K562 (cell line): ENCODE results near the gene PCDHGA7. TPM values are rescaled to one million over a fixed set of nuclear protein-coding genes. Genes with fewer than 3 reads are reported as not detected.
A peak's percentile ranks its signal among the peaks of the same experiment; 100 is the strongest.

Experiments used
- ATAC-seq: fragments of 200-7000 bp; cut with Tn5 transposase; 3 replicates; pipeline ENCODE4 v1.9.1; 2020; ENCODE audit warnings: moderate library complexity
- BruUV-seq: library from RNA; stranded (reverse); fragments of 400-500 nt; replicated peaks from 2 replicates; lab custom pipeline; 2021; lab: Mats Ljungman, UMichigan
- CTCF ChIA-PET: fragments of 300-600 bp; formaldehyde crosslinking; extraction: SDS; loops from one replicate; lab custom pipeline; 2021; ENCODE audit warnings: low intra/inter-chr PET ratio; lab: Yijun Ruan, JAX
- POLR2A ChIA-PET: fragments of 300-600, 350-650 bp; sonication (Branson Sonifier 250); formaldehyde crosslinking; extraction: SDS; loops from one replicate; lab custom pipeline; 2021; ENCODE audit warnings: antibody characterized with exemption, inconsistent platforms; lab: Yijun Ruan, JAX
- DNase-seq, 4 experiments: peaks; one replicate each; pipeline versions ENCODE4 v3.0.0 to v3.0.0-alpha.2; 2011 to 2018; ENCODE audit warnings: low spot score in 3 of 4, mixed read lengths in 3 of 4; ENCODE audit errors: extremely low read depth in 1 of 4
- FAIRE-seq: peaks from 2 replicates; lab custom pipeline; 2011; peaks lifted over from hg19 to GRCh38; lab: Jason Lieb, UNC
- H2AFZ ChIP-seq: 2 replicates; pipeline ENCODE4 v1.6.0; 2011; ENCODE audit warnings: low read depth, low read length, control low read depth, inconsistent platforms
- H3K27ac ChIP-seq: fragments of 200-600 bp; 3 replicates; pipeline ENCODE4 v1.8.0; 2011; ENCODE audit warnings: low read depth, mild to moderate bottlenecking, control low read depth, inconsistent platforms, low read length, moderate library complexity, mixed read lengths; ENCODE audit errors: extremely low read depth
- H3K27me3 ChIP-seq, 2 experiments: fragments of 300-600 bp in 1 of 2; 2 replicates in 1 of 2; 3 replicates in 1 of 2; pipeline versions ENCODE4 v1.6.0 to v1.8.0; 2011; ENCODE audit warnings: inconsistent platforms in 2 of 2, low read length in 2 of 2, mild to moderate bottlenecking in 1 of 2, mixed read lengths in 1 of 2, moderate library complexity in 1 of 2; ENCODE audit not compliant: control insufficient read depth in 2 of 2, insufficient read depth in 2 of 2
- H3K36me3 ChIP-seq: fragments of 300-600 bp; 3 replicates; pipeline ENCODE4 v1.8.0; 2011; ENCODE audit warnings: mild to moderate bottlenecking, low read length, inconsistent platforms; ENCODE audit not compliant: control insufficient read depth, insufficient read depth
- H3K4me1 ChIP-seq, 2 experiments: fragments of 200-600 bp in 1 of 2; replicated peaks in 1 of 2; 2 replicates in 1 of 2; 3 replicates in 1 of 2; pipeline versions ENCODE4 v1.5.1 to v1.8.0; 2011; ENCODE audit warnings: inconsistent platforms in 2 of 2, low read length in 2 of 2, mild to moderate bottlenecking in 1 of 2, mixed read lengths in 1 of 2, moderate library complexity in 1 of 2; ENCODE audit not compliant: control insufficient read depth in 2 of 2, insufficient read depth in 2 of 2
- H3K4me2 ChIP-seq: 2 replicates; pipeline ENCODE4 v1.6.1; 2011; ENCODE audit warnings: low read length, control low read depth, inconsistent platforms, mixed read lengths; ENCODE audit not compliant: insufficient read depth
- H3K4me3 ChIP-seq: fragments of 200-600 bp; sonication (generic), shearing (Covaris generic); 2 replicates; pipeline ENCODE4 v1.5.1; 2016; ENCODE audit warnings: control low read depth, inconsistent platforms
- H3K79me2 ChIP-seq: fragments of 200-600 bp; 3 replicates; pipeline ENCODE4 v1.8.0; 2011; ENCODE audit warnings: low read length, inconsistent platforms; ENCODE audit not compliant: control insufficient read depth, insufficient read depth
- H3K9ac ChIP-seq, 2 experiments: 2 replicates each; pipeline versions ENCODE4 v1.6.0 to v1.6.1; 2011; ENCODE audit warnings: low read depth in 2 of 2, low read length in 2 of 2, control low read depth in 1 of 2, inconsistent platforms in 1 of 2, mild to moderate bottlenecking in 1 of 2, mixed read lengths in 1 of 2; ENCODE audit not compliant: insufficient read depth in 1 of 2
- H3K9me1 ChIP-seq: one replicate; pipeline ENCODE4 v1.6.0; 2011; ENCODE audit warnings: inconsistent platforms, mild to moderate bottlenecking, low read length, moderate library complexity; ENCODE audit not compliant: control insufficient read depth, insufficient read depth
- H3K9me3 ChIP-seq: replicated peaks from 2 replicates; pipeline ENCODE4 v1.5.1; 2011; ENCODE audit warnings: low read depth, low read length, inconsistent platforms; ENCODE audit not compliant: control insufficient read depth, insufficient read depth
- H4K20me1 ChIP-seq: replicated peaks from 2 replicates; pipeline ENCODE4 v1.6.1; 2011; ENCODE audit warnings: low read length, inconsistent platforms, mixed read lengths; ENCODE audit not compliant: control insufficient read depth, insufficient read depth
- FOSL1 ChIP-seq: fragments of 200-800 bp; sonication (Bioruptor generic); conservative IDR thresholded peaks from 2 replicates; pipeline ENCODE4 v1.6.1; 2016; ENCODE audit warnings: missing genetic modification characterization, missing compliant biosample characterization
- KAT8 ChIP-seq: fragments of 450-650 bp; IDR thresholded peaks from 2 replicates; pipeline ENCODE4 v1.6.1; 2016; ENCODE audit warnings: low read depth, mild to moderate bottlenecking
- NFE2 ChIP-seq: IDR thresholded peaks from 2 replicates; pipeline ENCODE4 v1.6.1; 2014; ENCODE audit warnings: antibody characterized with exemption, low read depth
- NR2C2 ChIP-seq, 2 experiments: fragments of 200-800 bp in 1 of 2; sonication (Bioruptor generic) in 1 of 2; sonication (generic) in 1 of 2; formaldehyde crosslinking in 1 of 2; IDR thresholded peaks; 2 replicates each; pipeline versions ENCODE4 v1.6.1 to v1.8.0; 2016 to 2022; ENCODE audit warnings: mild to moderate bottlenecking in 1 of 2, missing compliant biosample characterization in 1 of 2, missing genetic modification characterization in 1 of 2, missing genetic modification reagents in 1 of 2
- REST ChIP-seq, 2 experiments: fragments of 450-650 bp; formaldehyde crosslinking in 1 of 2; IDR thresholded peaks; 2 replicates each; pipeline versions ENCODE4 v1.4.0 to v1.6.1; 2014 to 2020; ENCODE audit warnings: mild to moderate bottlenecking in 2 of 2, borderline replicate concordance in 1 of 2, low read depth in 1 of 2
- SRF ChIP-seq, 2 experiments: fragments of 250-450, 450-650 bp in 1 of 2; sonication (Bioruptor Pico) in 1 of 2; sonication (generic) in 1 of 2; formaldehyde crosslinking; IDR thresholded peaks; 2 replicates each; pipeline versions ENCODE4 v1.5.0 to v1.5.1; 2020 to 2022; ENCODE audit warnings: mild to moderate bottlenecking in 1 of 2, missing genetic modification reagents in 1 of 2
- TBP ChIP-seq: optimal IDR thresholded peaks from 2 replicates; pipeline ENCODE3; 2011; ENCODE audit warnings: low read depth, low read length, improper control_type of control experiment
- ZNF133 ChIP-seq: fragments of 250-450 bp; sonication (Bioruptor Pico); IDR thresholded peaks from 2 replicates; pipeline ENCODE4 v1.4.0; 2020; ENCODE audit warnings: mild to moderate bottlenecking
- ZNF695 ChIP-seq: fragments of 450-650 bp; formaldehyde crosslinking; IDR thresholded peaks from 2 replicates; pipeline ENCODE4 v1.4.0; 2020; ENCODE audit warnings: mild to moderate bottlenecking, moderate library complexity
- WGBS: fragments of 100-300 bp; shearing (Covaris generic); methylation state at CpG from one replicate; pipeline ENCODE4 v1.1.6; 2016; ENCODE audit warnings: low coverage, mixed read lengths; ENCODE audit not compliant: insufficient coverage; ENCODE audit errors: missing lambda C conversion rate; 5-methylcytosine and 5-hydroxymethylcytosine counted together
- in situ Hi-C: fragments of 300-500 bp; cut with MboI; formaldehyde crosslinking; loops from 4 replicates; pipeline ENCODE4 v1.15.0; 2018; ENCODE audit warnings: inconsistent platforms, mixed read lengths
- intact Hi-C: fragments of 100-400 bp; cut with micrococcal nuclease; formaldehyde crosslinking; loops from 2 replicates; pipeline ENCODE4 v1.14.2; 2022
- polyA plus RNA-seq, 8 experiments: library from polyadenylated mRNA; depleted of rRNA in 4 of 8; stranded (reverse) in 5 of 8; unstranded in 3 of 8; fragments of >200 nt; fragmentation: Nextera tagmentation in 2 of 8; fragmentation: Illumina TruSeq in 1 of 8; extraction: Ambion mirVana in 2 of 8; extraction: Trizol in 1 of 8; gene quantifications; 2 replicates each; pipeline versions ENCODE4 v1.2.1 to v1.2.3, GENCODE V29; 2011 to 2014; ENCODE audit warnings: inconsistent platforms in 1 of 8, missing spikeins in 1 of 8
- total RNA-seq, 7 experiments: library from RNA; depleted of rRNA in 6 of 7; stranded (reverse); fragments of >200 nt in 6 of 7; fragmentation: Illumina TruSeq in 2 of 7; extraction: Trizol in 2 of 7; gene quantifications; 2 replicates each; pipeline versions ENCODE4 v1.2.1 to v1.2.3, GENCODE V29; 2011 to 2021; ENCODE audit warnings: low replicate concordance in 1 of 7
- TF ChIP-seq, protein P1 (sequence below): fragments of 450-650 bp; formaldehyde crosslinking; IDR thresholded peaks from 2 replicates; pipeline ENCODE4 v1.4.0; 2020; ENCODE audit warnings: mild to moderate bottlenecking, mixed read lengths

Gene PCDHGA7
- total and polyA plus RNA-seq, 9 of the 15 experiments (the other 6 are each of a cell fraction or from before 2014, with no cell fraction given): 0.03 to 0.11 (median 0.06) TPM; not detected in 5

DNA sequence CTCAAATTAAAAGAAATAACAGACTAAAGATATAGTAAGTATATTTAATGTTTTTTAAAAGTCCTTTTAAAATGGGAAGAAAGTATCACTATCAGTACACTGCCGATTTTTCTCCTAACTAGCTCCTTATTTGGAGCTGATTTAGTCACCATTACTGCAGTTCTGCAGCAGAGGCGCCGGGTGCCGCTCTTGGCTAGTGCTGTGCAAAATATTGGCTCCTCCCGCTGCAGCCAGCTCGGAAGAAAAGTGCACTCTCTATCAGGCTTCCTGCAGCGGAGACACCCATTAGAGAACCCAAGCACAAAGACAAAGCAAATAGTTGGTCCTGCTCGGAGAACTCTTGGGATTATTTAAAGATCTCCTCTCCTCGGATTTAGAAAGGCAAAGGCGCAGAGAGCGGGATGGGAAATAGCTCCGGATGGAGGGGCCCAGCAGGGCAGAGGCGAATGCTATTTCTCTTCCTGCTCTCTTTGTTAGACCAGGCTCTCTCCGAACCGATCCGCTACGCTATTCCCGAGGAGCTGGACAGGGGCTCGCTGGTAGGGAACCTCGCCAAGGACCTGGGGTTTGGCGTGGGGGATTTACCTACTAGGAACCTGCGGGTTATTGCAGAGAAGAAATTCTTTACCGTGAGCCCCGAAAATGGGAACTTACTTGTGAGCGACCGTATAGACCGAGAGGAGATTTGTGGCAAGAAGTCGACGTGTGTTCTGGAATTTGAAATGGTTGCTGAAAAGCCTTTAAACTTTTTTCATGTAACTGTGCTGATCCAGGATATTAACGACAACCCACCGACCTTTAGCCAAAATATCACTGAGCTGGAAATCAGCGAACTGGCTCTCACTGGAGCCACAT lies 12.3 kb upstream of the PCDHGA7 start, which contains the start of gene PCDHGB3:
PCDHGB3 (plus strand) TSS at position 249 of the 855 bp plus-strand sequence; CDS start at position 402, 153 bp downstream.
- in situ Hi-C loops (no loop called here), intact Hi-C loops (loop anchor here (5.0 kb wide), 1 partner anchor 43 kb away; no protein-coding TSS in a partner anchor)
- peaks cover 15 to 47% of the 10 kb centered on the region in 2 experiments for H3K27me3 ChIP-seq
- H3K36me3 ChIP-seq: no peaks in the 10 kb centered on the region
- H3K4me3 ChIP-seq: peak within 1 kb of the TSS; percentile 27
- H3K4me2 ChIP-seq: no peak within 1 kb of the TSS; the same call in none of the 2 replicates
- ATAC-seq: peak; percentile 98
- no peaks in the 10 kb centered on the region for H4K20me1 ChIP-seq
- no peak within 1 kb of the TSS for H3K9ac ChIP-seq
- POLR2A ChIA-PET: interaction anchor here (0.6 to 1.2 kb wide), 4 partner anchors 21 to 188 kb away, joined by 3 to 4 read pairs (median 4); partner anchors contain the start of gene TAF7
- no TSS peak for BruUV-seq
- 2% methylated on average over 32 of the region's 32 CpGs for WGBS
- H2AFZ ChIP-seq: peak within 1 kb of the TSS; percentile 62; the same call in 1 of the 2 replicates
- no peaks in the 10 kb centered on the region for H3K9me3 ChIP-seq
- FAIRE-seq: peak; percentile 67
- no peaks in the 10 kb centered on the region for H3K9me1 ChIP-seq
- H3K4me1 ChIP-seq: peaks cover 0 to 14% of the 10 kb centered on the region in 2 experiments; a peak in 1 of 5 replicates
- DNase-seq: peak in 3 of 4 experiments; percentile 21 to 56 (median 42)
- H3K27ac ChIP-seq: no peak within 1 kb of the TSS
- no peaks in the 10 kb centered on the region for H3K79me2 ChIP-seq
- CTCF ChIA-PET: interaction anchor here (0.5 to 0.8 kb wide), 3 partner anchors 154 to 773 kb away, joined by 3 to 5 read pairs (median 4); no protein-coding TSS in a partner anchor
- TF ChIP-seq KAT8 (no peak), FOSL1 (tag) (no peak), SRF (CRISPR knock-in tag; IDR thresholded peaks at IDR 0.05) (peak in 1 of 2 experiments; percentile 72; a peak in 1 of 4 replicates), TBP (no peak), NR2C2 (CRISPR knock-in tag; IDR thresholded peaks at IDR 0.05) (no peak), NR2C2 (tag; IDR thresholded peaks at IDR 0.05) (no peak), ZNF695 (no peak), NFE2 (no peak), ZNF133 (no peak), REST (IDR thresholded peaks at IDR 0.05; ENCODE audit: borderline replicate concordance) (peak; percentile 19; the same call in 1 of the 2 replicates), REST (CRISPR knock-in tag; IDR thresholded peaks at IDR 0.05; ENCODE audit: low read depth) (no peak)
- TF ChIP-seq, protein P1, sequence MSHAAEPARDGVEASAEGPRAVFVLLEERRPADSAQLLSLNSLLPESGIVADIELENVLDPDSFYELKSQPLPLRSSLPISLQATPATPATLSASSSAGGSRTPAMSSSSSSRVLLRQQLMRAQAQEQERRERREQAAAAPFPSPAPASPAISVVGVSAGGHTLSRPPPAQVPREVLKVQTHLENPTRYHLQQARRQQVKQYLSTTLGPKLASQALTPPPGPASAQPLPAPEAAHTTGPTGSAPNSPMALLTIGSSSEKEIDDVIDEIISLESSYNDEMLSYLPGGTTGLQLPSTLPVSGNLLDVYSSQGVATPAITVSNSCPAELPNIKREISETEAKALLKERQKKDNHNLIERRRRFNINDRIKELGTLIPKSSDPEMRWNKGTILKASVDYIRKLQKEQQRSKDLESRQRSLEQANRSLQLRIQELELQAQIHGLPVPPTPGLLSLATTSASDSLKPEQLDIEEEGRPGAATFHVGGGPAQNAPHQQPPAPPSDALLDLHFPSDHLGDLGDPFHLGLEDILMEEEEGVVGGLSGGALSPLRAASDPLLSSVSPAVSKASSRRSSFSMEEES: no peak
